ENCODE measurements around the gene ZNF654. TPM values are rescaled to one million over a fixed set of nuclear protein-coding genes. Genes with fewer than 3 reads are reported as not detected.

ZNF654 gene
- total and polyA plus RNA-seq, 2 of the 13 experiments (the other 11 are each of a cell fraction or from before 2014, with no cell fraction given), result 1.8 to 4.1 TPM

DNA sequence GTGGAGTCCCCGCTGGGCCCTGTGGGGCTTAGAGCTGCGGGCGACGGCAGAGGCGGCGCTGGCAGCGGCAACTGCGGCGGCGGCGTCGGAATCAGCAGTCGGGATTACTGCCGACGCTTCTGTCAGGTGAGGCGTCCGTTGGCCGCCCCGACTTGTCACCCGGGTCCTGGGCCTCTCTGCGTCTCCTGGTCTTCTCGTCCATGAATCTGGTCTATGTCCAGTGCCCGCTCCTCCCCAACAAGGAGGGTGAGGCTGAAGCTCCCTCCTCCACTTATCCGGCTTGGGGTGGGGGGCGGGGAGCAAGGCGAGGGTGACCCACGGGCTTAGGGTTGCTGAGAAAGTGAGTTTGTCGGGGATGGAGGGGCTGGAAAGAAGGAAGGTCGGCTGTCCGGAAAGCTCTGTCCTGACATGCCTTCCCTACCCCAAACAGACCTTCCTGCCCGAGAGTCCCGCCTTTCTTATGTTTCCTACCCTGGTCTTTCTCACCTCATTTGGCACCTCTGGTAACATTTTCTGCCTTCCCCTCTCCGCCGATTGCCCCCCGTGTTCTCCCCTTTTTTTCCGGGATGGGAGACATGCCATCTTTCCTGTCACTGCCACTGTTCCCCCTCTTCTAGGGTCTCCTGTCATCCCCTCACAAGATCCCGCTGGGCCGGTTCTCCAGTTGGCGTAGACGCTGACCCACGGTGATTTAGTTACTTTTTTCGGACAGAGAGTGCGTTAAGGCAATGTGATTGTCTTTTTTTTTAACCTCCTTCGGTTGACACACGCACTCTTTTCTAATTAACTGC is 520 bp downstream of the ZNF654 start (continued):
- TF ChIP-seq ATM (IDR thresholded peaks at IDR 0.05; ENCODE audit: borderline replicate concordance) (no peak), HNRNPLL (IDR thresholded peaks at IDR 0.05; ENCODE audit: low read depth, low read length, poor library complexity, severe bottlenecking) (peak; percentile 88), KAT2B (IDR thresholded peaks at IDR 0.05; ENCODE audit: borderline replicate concordance, low read depth, low read length) (no peak), KMT2B (CRISPR knock-in tag; IDR thresholded peaks at IDR 0.05) (0 out of 2 replicates have a peak, but pooled peaks have one; percentile 28), MAFF (IDR thresholded peaks at IDR 0.05; ENCODE audit: low read depth, low read length) (no peak), ATF7 (IDR thresholded peaks at IDR 0.05) (no peak), ATF7 (CRISPR knock-in tag; IDR thresholded peaks at IDR 0.05) (no peak), ZNF24 (IDR thresholded peaks at IDR 0.05) (no peak), ETV6 (CRISPR knock-in tag; conservative IDR thresholded peaks at IDR 0.05) (no peak), PRMT3 (CRISPR knock-in tag; IDR thresholded peaks at IDR 0.05; ENCODE audit: borderline replicate concordance, low read depth) (no peak), KLF6 (CRISPR knock-in tag; IDR thresholded peaks at IDR 0.05) (no peak), ZNF30 (CRISPR knock-in tag; IDR thresholded peaks at IDR 0.05) (peak; percentile 69; the same call in 1 of the 2 replicates)
- TF ChIP-seq, protein P1, sequence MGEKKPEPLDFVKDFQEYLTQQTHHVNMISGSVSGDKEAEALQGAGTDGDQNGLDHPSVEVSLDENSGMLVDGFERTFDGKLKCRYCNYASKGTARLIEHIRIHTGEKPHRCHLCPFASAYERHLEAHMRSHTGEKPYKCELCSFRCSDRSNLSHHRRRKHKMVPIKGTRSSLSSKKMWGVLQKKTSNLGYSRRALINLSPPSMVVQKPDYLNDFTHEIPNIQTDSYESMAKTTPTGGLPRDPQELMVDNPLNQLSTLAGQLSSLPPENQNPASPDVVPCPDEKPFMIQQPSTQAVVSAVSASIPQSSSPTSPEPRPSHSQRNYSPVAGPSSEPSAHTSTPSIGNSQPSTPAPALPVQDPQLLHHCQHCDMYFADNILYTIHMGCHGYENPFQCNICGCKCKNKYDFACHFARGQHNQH (CRISPR knock-in tag; IDR thresholded peaks at IDR 0.05), result no peak; the same call in 1 of the 2 replicates
- TF ChIP-seq, protein P2, sequence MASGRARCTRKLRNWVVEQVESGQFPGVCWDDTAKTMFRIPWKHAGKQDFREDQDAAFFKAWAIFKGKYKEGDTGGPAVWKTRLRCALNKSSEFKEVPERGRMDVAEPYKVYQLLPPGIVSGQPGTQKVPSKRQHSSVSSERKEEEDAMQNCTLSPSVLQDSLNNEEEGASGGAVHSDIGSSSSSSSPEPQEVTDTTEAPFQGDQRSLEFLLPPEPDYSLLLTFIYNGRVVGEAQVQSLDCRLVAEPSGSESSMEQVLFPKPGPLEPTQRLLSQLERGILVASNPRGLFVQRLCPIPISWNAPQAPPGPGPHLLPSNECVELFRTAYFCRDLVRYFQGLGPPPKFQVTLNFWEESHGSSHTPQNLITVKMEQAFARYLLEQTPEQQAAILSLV (CRISPR knock-in tag; IDR thresholded peaks at IDR 0.05; ENCODE audit: borderline replicate concordance), result peak; percentile 2; the same call in 1 of the 2 replicates
- TF ChIP-seq, protein P3, sequence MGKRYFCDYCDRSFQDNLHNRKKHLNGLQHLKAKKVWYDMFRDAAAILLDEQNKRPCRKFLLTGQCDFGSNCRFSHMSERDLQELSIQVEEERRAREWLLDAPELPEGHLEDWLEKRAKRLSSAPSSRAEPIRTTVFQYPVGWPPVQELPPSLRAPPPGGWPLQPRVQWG (CRISPR knock-in tag; IDR thresholded peaks at IDR 0.05; ENCODE audit: borderline replicate concordance, low read depth), result no peak
- TF ChIP-seq, protein P4, sequence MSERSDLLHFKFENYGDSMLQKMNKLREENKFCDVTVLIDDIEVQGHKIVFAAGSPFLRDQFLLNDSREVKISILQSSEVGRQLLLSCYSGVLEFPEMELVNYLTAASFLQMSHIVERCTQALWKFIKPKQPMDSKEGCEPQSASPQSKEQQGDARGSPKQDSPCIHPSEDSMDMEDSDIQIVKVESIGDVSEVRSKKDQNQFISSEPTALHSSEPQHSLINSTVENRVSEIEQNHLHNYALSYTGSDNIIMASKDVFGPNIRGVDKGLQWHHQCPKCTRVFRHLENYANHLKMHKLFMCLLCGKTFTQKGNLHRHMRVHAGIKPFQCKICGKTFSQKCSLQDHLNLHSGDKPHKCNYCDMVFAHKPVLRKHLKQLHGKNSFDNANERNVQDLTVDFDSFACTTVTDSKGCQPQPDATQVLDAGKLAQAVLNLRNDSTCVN (CRISPR knock-in tag; IDR thresholded peaks at IDR 0.05; ENCODE audit: borderline replicate concordance), result no peak
- TF ChIP-seq, protein P5, sequence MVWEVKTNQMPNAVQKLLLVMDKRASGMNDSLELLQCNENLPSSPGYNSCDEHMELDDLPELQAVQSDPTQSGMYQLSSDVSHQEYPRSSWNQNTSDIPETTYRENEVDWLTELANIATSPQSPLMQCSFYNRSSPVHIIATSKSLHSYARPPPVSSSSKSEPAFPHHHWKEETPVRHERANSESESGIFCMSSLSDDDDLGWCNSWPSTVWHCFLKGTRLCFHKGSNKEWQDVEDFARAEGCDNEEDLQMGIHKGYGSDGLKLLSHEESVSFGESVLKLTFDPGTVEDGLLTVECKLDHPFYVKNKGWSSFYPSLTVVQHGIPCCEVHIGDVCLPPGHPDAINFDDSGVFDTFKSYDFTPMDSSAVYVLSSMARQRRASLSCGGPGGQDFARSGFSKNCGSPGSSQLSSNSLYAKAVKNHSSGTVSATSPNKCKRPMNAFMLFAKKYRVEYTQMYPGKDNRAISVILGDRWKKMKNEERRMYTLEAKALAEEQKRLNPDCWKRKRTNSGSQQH (CRISPR knock-in tag; IDR thresholded peaks at IDR 0.05; ENCODE audit: low read depth), result no peak

Measured in HepG2 (cell line).